Measurements from ENCODE around the gene NEDD4L.

NEDD4L gene

GRCh38 chr18:58033216-58033615 is 10.8 kb upstream of the NEDD4L start:
- CTCF ChIA-PET = no interaction called here
- no peak for DNase-seq (ENCODE audit: low spot score)
- no peak overlapping the region for H3K27ac ChIP-seq
- TF ChIP-seq, protein P1, sequence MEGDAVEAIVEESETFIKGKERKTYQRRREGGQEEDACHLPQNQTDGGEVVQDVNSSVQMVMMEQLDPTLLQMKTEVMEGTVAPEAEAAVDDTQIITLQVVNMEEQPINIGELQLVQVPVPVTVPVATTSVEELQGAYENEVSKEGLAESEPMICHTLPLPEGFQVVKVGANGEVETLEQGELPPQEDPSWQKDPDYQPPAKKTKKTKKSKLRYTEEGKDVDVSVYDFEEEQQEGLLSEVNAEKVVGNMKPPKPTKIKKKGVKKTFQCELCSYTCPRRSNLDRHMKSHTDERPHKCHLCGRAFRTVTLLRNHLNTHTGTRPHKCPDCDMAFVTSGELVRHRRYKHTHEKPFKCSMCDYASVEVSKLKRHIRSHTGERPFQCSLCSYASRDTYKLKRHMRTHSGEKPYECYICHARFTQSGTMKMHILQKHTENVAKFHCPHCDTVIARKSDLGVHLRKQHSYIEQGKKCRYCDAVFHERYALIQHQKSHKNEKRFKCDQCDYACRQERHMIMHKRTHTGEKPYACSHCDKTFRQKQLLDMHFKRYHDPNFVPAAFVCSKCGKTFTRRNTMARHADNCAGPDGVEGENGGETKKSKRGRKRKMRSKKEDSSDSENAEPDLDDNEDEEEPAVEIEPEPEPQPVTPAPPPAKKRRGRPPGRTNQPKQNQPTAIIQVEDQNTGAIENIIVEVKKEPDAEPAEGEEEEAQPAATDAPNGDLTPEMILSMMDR (conservative IDR thresholded peaks at IDR 0.05; ENCODE audit: low read depth) = no peak
- POLR2A ChIA-PET (ENCODE audit: low non-redundant PET) = no interaction called here

- no peak overlapping the region for H3K27ac ChIP-seq
- no peak for DNase-seq (ENCODE audit: low spot score)
- POLR2A ChIA-PET (ENCODE audit: low non-redundant PET) = no interaction called here
- TF ChIP-seq, protein P1 (conservative IDR thresholded peaks at IDR 0.05; ENCODE audit: low read depth) = no peak
- CTCF ChIA-PET = interaction anchor here (1.0 kb wide), 1 partner anchor 9 kb away, joined by 3 read pairs; no protein-coding TSS in a partner anchor
Observed at GRCh38 chr18:58034370-58034769, 9.7 kb upstream of the NEDD4L start.

GRCh38 chr18:58037163-58037562 is 6.9 kb upstream of the NEDD4L start:
- H3K27ac ChIP-seq = no peak overlapping the region
- TF ChIP-seq, protein P1 (conservative IDR thresholded peaks at IDR 0.05; ENCODE audit: low read depth) = no peak
- CTCF ChIA-PET = interaction anchor here (0.6 kb wide), 1 partner anchor 99 kb away, joined by 3 read pairs; no protein-coding TSS in a partner anchor
- DNase-seq (ENCODE audit: low spot score) = no peak
- POLR2A ChIA-PET (ENCODE audit: low non-redundant PET) = no interaction called here

DNA sequence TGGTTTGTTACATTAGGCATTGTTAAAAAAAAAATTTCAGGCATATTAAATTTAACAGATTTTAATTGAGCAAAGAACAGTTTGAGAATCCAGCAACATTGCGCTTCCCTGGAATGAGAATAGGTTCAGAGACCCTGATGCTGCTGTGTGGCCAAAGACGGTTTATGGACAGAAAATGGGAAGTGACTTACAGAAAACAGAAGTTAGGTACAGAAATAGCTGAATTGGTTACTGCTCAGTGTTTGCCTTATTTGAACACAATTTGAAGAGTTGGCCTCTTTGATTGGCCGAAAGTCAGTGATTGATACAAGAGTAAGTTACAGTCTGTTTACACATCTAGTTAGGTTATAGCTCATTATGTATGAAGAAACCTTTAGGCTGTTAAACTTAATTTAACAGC is 6.0 kb upstream of the NEDD4L start:
- TF ChIP-seq, protein P1 (conservative IDR thresholded peaks at IDR 0.05; ENCODE audit: low read depth) = no peak
- POLR2A ChIA-PET (ENCODE audit: low non-redundant PET) = no interaction called here
- CTCF ChIA-PET = interaction anchor here (0.6 kb wide), 2 partner anchors 96 to 98 kb away, joined by 3 to 4 read pairs; no protein-coding TSS in a partner anchor
- no peak overlapping the region for H3K27ac ChIP-seq
- no peak for DNase-seq (ENCODE audit: low spot score)

DNA sequence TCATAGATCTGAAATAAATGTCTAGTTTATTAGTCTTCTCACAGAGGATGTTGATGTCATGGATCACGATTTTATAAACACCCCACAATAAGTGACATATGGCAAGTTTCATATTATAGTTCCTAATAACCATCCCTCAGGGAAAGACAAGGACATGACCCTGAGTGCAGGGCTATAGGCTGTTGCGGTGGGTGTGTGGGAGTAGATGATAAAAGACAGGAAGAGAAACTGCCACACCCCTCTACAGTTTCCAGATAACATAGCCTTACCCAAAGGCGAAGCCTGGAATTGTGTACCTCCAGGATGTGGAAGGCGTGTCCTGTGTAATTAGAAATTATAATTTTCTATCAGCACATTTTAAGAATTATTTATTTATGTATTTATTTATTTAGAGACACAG is 2.4 kb upstream of the NEDD4L start:
- H3K27ac ChIP-seq = no peak overlapping the region
- no peak for DNase-seq (ENCODE audit: low spot score)
- ChIA-PET POLR2A (ENCODE audit: low non-redundant PET) (no interaction called here), CTCF (no interaction called here)
- TF ChIP-seq, protein P1 (conservative IDR thresholded peaks at IDR 0.05; ENCODE audit: low read depth) = no peak

- H3K27ac ChIP-seq = peak overlapping the region; percentile 90
- ChIA-PET CTCF (interaction anchor here (0.6 to 1.7 kb wide), 10 partner anchors 8 to 272 kb away, joined by 3 to 12 read pairs (median 3); no protein-coding TSS in a partner anchor), POLR2A (ENCODE audit: low non-redundant PET) (interaction anchor here (0.7 kb wide), 1 partner anchor 77 kb away, joined by 3 read pairs; no protein-coding TSS in a partner anchor)
- no peak for DNase-seq (ENCODE audit: low spot score)
- TF ChIP-seq, protein P1 (conservative IDR thresholded peaks at IDR 0.05; ENCODE audit: low read depth) = no peak
Observed at GRCh38 chr18:58042826-58043490, 1.1 kb upstream of the NEDD4L start.
